SK-N-SH (cell line): ENCODE data around the gene STAC3. TPM values are rescaled to one million over a fixed set of nuclear protein-coding genes. Genes with fewer than 3 reads are reported as not detected.

ENCODE experiments used
- CTCF ChIA-PET: fragments of 300-600, 350-600 bp; formaldehyde crosslinking; extraction: SDS; loops from one replicate; lab custom pipeline; 2021; lab: Yijun Ruan, JAX
- POLR2A ChIA-PET: fragments of 350-600 bp; sonication (Branson Sonifier 250); formaldehyde crosslinking; extraction: SDS; loops from one replicate; lab custom pipeline; 2020; ENCODE audit warnings: antibody characterized with exemption, inconsistent platforms; lab: Yijun Ruan, JAX
- DNase-seq: peaks from one replicate; pipeline ENCODE4 v3.0.0; 2012
- H2AFZ ChIP-seq: fragments of 200-600 bp; sonication (generic); 2 replicates; pipeline ENCODE4 v1.8.1; 2016; ENCODE audit warnings: antibody characterized with exemption, mild to moderate bottlenecking, low read depth
- H3F3A ChIP-seq: fragments of 200-600 bp; sonication (generic); replicated peaks from 2 replicates; pipeline ENCODE3; 2016; ENCODE audit warnings: antibody characterized with exemption, mild to moderate bottlenecking; ENCODE audit not compliant: insufficient read depth
- H3K27ac ChIP-seq, 2 experiments: fragments of 200-500 bp in 1 of 2; fragments of 200-600 bp in 1 of 2; sonication (Bioruptor generic) in 1 of 2; sonication (generic), shearing (Covaris generic) in 1 of 2; 2 replicates each; pipeline versions ENCODE4 v1.5.1 to v1.6.1; 2014 to 2016; ENCODE audit warnings: low read depth in 2 of 2, inconsistent platforms in 1 of 2, low read length in 1 of 2, mild to moderate bottlenecking in 1 of 2, mixed read lengths in 1 of 2
- H3K27me3 ChIP-seq: fragments of 200-600 bp; sonication (generic), shearing (Covaris generic); 2 replicates; pipeline ENCODE4 v1.6.1; 2016; ENCODE audit warnings: mixed run types; ENCODE audit not compliant: insufficient read depth
- H3K36me3 ChIP-seq, 2 experiments: fragments of 200-500 bp in 1 of 2; fragments of 200-600 bp in 1 of 2; sonication (Bioruptor generic) in 1 of 2; sonication (generic) in 1 of 2; replicated peaks in 1 of 2; 2 replicates each; pipeline versions ENCODE3 to v1.5.1; 2014 to 2016; ENCODE audit warnings: low read length in 1 of 2, mild to moderate bottlenecking in 1 of 2; ENCODE audit not compliant: insufficient read depth in 2 of 2, control insufficient read depth in 1 of 2
- H3K4me1 ChIP-seq, 2 experiments: fragments of 200-500 bp in 1 of 2; fragments of 200-600 bp in 1 of 2; sonication (Bioruptor generic) in 1 of 2; sonication (generic), shearing (Covaris generic) in 1 of 2; 2 replicates each; pipeline versions ENCODE4 v1.5.1 to v1.6.1; 2014 to 2016; ENCODE audit warnings: low read depth in 1 of 2, low read length in 1 of 2, mixed run types in 1 of 2; ENCODE audit not compliant: insufficient read depth in 2 of 2, control insufficient read depth in 1 of 2
- H3K4me2 ChIP-seq: fragments of 200-600 bp; sonication (generic), shearing (Covaris generic); 2 replicates; pipeline ENCODE4 v1.6.1; 2017; ENCODE audit warnings: mixed run types
- H3K4me3 ChIP-seq, 2 experiments: fragments of 200-500 bp in 1 of 2; fragments of 200-600 bp in 1 of 2; sonication (Bioruptor generic) in 1 of 2; sonication (generic), shearing (Covaris generic) in 1 of 2; 2 replicates each; pipeline versions ENCODE4 v1.5.1 to v1.8.1; 2014 to 2016; ENCODE audit warnings: low read depth in 2 of 2, inconsistent platforms in 1 of 2, low read length in 1 of 2, mild to moderate bottlenecking in 1 of 2, mixed read lengths in 1 of 2, moderate library complexity in 1 of 2
- H3K79me2 ChIP-seq: fragments of 200-600 bp; sonication (generic); 2 replicates; pipeline ENCODE4 v1.8.1; 2017; ENCODE audit warnings: mild to moderate bottlenecking; ENCODE audit not compliant: insufficient read depth
- H3K9ac ChIP-seq: fragments of 200-600 bp; sonication (generic); 2 replicates; pipeline ENCODE4 v1.6.1; 2017; ENCODE audit warnings: mixed run types
- H3K9me2 ChIP-seq: fragments of 200-600 bp; sonication (generic); 2 replicates; pipeline ENCODE4 v1.6.1; 2017; ENCODE audit warnings: mixed run types
- H3K9me3 ChIP-seq: fragments of 200-600 bp; sonication (generic); 2 replicates; pipeline ENCODE4 v1.6.1; 2017; ENCODE audit warnings: mixed run types, mild to moderate bottlenecking, moderate library complexity
- H4K20me1 ChIP-seq: fragments of 200-600 bp; sonication (generic); 2 replicates; pipeline ENCODE4 v1.6.1; 2017; ENCODE audit warnings: mild to moderate bottlenecking, mixed run types; ENCODE audit not compliant: insufficient read depth
- EZH2phosphoT487 ChIP-seq: fragments of 200-600 bp; sonication (generic); IDR thresholded peaks from 2 replicates; pipeline ENCODE4 v1.6.1; 2017; ENCODE audit warnings: low read depth, mixed run types, mild to moderate bottlenecking, antibody characterized with exemption, moderate library complexity, borderline replicate concordance
- FOXJ3 ChIP-seq: sonication (generic); formaldehyde crosslinking; IDR thresholded peaks from 2 replicates; pipeline ENCODE4 v1.5.1; 2020; ENCODE audit warnings: mild to moderate bottlenecking, missing genetic modification reagents
- FOXM1 ChIP-seq: IDR thresholded peaks from 2 replicates; pipeline ENCODE4 v1.4.0; 2012; ENCODE audit warnings: low read depth, mild to moderate bottlenecking
- GABPA ChIP-seq: IDR thresholded peaks from 2 replicates; pipeline ENCODE4 v1.4.0; 2012; ENCODE audit warnings: low read depth, mild to moderate bottlenecking
- GATA2 ChIP-seq: sonication (generic); formaldehyde crosslinking; IDR thresholded peaks from 2 replicates; pipeline ENCODE4 v1.5.0; 2020; ENCODE audit warnings: mild to moderate bottlenecking, missing genetic modification reagents
- IRF3 ChIP-seq: fragments of 150-350 bp; IDR thresholded peaks from 2 replicates; pipeline ENCODE4 v1.6.1; 2016; ENCODE audit warnings: mild to moderate bottlenecking, low read depth, low read length
- MEF2A ChIP-seq: IDR thresholded peaks from 2 replicates; pipeline ENCODE4 v1.4.0; 2012; ENCODE audit warnings: low read depth, borderline replicate concordance
- MXI1 ChIP-seq: IDR thresholded peaks from 2 replicates; pipeline ENCODE4 v1.6.1; 2012; ENCODE audit warnings: mild to moderate bottlenecking, low read depth, low read length, improper control_type of control experiment
- NFIC ChIP-seq: IDR thresholded peaks from 2 replicates; pipeline ENCODE4 v1.4.0; 2012; ENCODE audit warnings: borderline replicate concordance
- PBX3 ChIP-seq: IDR thresholded peaks from 2 replicates; pipeline ENCODE4; 2012
- POLR2AphosphoS5 ChIP-seq: IDR thresholded peaks from 2 replicates; pipeline ENCODE4 v1.6.1; 2012; ENCODE audit warnings: low read depth, low read length
- RCOR1 ChIP-seq: fragments of 150-350 bp; IDR thresholded peaks from 2 replicates; pipeline ENCODE4 v1.6.1; 2017; ENCODE audit warnings: antibody characterized with exemption, low read length
- REST ChIP-seq: IDR thresholded peaks from 2 replicates; pipeline ENCODE4 v1.6.1; 2012; ENCODE audit warnings: mild to moderate bottlenecking, low read depth, low read length, moderate library complexity
- RFX5 ChIP-seq: IDR thresholded peaks from 2 replicates; pipeline ENCODE4 v1.6.1; 2012; ENCODE audit warnings: mild to moderate bottlenecking, improper control_type of control experiment, low read length
- RXRA ChIP-seq: IDR thresholded peaks from 2 replicates; pipeline ENCODE4 v1.4.0; 2012; ENCODE audit warnings: low read depth, mild to moderate bottlenecking, borderline replicate concordance
- SIN3A ChIP-seq: IDR thresholded peaks from 2 replicates; pipeline ENCODE4 v1.6.1; 2012; ENCODE audit warnings: low read depth, mild to moderate bottlenecking, low read length, moderate library complexity, borderline replicate concordance
- SMC3 ChIP-seq: IDR thresholded peaks from 2 replicates; pipeline ENCODE4 v1.6.1; 2012; ENCODE audit warnings: low read depth, low read length, improper control_type of control experiment
- YY1 ChIP-seq: IDR thresholded peaks from 2 replicates; pipeline ENCODE4 v1.4.0; 2012; ENCODE audit warnings: low read depth, mild to moderate bottlenecking
- WGBS: methylation state at CpG from one replicate; pipeline ENCODE4 v1.1.6; 2017; ENCODE audit warnings: low lambda C conversion rate; 5-methylcytosine and 5-hydroxymethylcytosine counted together
- polyA plus RNA-seq, 3 experiments: library from polyadenylated mRNA; depleted of rRNA; stranded (reverse); fragments of >200 nt; gene quantifications; 2 replicates each; pipeline ENCODE4 v1.2.3, GENCODE V29; 2012
- TF ChIP-seq, protein P1 (sequence below): IDR thresholded peaks from 2 replicates; pipeline ENCODE4 v1.4.0; 2012; ENCODE audit warnings: low read depth, borderline replicate concordance
- TF ChIP-seq, protein P2 (sequence below): IDR thresholded peaks from 2 replicates; pipeline ENCODE4 v1.4.0; 2012; ENCODE audit warnings: low read depth, borderline replicate concordance

The STAC3 gene
- polyA plus RNA-seq, 1 of the 3 experiments (the other 2 are of a cell fraction), result 0.76 TPM

GRCh38 chr12:57225680-57226210 is 25.2 kb downstream of the STAC3 start:
- peaks cover 13% of the 10 kb centered on the region; the same call in 1 of the 2 replicates for H3K27me3 ChIP-seq
- no peak overlapping the region for H3K4me3 ChIP-seq
- TF ChIP-seq YY1 (no peak), GABPA (no peak), REST (no peak), SMC3 (no peak), NFIC (no peak), FOXJ3 (no peak), GATA2 (CRISPR knock-in tag) (no peak), SIN3A (no peak), POLR2AphosphoS5 (no peak), RFX5 (no peak), FOXM1 (no peak), RXRA (no peak), IRF3 (no peak), RCOR1 (no peak), MEF2A (no peak), EZH2phosphoT487 (no peak), PBX3 (no peak), MXI1 (no peak)
- TF ChIP-seq, protein P1, sequence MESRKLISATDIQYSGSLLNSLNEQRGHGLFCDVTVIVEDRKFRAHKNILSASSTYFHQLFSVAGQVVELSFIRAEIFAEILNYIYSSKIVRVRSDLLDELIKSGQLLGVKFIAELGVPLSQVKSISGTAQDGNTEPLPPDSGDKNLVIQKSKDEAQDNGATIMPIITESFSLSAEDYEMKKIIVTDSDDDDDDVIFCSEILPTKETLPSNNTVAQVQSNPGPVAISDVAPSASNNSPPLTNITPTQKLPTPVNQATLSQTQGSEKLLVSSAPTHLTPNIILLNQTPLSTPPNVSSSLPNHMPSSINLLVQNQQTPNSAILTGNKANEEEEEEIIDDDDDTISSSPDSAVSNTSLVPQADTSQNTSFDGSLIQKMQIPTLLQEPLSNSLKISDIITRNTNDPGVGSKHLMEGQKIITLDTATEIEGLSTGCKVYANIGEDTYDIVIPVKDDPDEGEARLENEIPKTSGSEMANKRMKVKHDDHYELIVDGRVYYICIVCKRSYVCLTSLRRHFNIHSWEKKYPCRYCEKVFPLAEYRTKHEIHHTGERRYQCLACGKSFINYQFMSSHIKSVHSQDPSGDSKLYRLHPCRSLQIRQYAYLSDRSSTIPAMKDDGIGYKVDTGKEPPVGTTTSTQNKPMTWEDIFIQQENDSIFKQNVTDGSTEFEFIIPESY, result no peak
- TF ChIP-seq, protein P2, sequence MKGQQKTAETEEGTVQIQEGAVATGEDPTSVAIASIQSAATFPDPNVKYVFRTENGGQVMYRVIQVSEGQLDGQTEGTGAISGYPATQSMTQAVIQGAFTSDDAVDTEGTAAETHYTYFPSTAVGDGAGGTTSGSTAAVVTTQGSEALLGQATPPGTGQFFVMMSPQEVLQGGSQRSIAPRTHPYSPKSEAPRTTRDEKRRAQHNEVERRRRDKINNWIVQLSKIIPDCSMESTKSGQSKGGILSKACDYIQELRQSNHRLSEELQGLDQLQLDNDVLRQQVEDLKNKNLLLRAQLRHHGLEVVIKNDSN, result no peak
- H3K4me1 ChIP-seq, result peaks cover 0 to 13% of the 10 kb centered on the region in 2 experiments; a peak in 1 of 4 replicates
- H2AFZ ChIP-seq, result no peak overlapping the region
- H3K9me2 ChIP-seq, result no peaks in the 10 kb centered on the region
- H3K27ac ChIP-seq, result no peak overlapping the region
- 91% methylated on average over 16 of the region's 18 CpGs for WGBS
- no peak overlapping the region for H3K9ac ChIP-seq
- no peaks in the 10 kb centered on the region for H3F3A ChIP-seq
- CTCF ChIA-PET, result interaction anchor here (0.8 to 31.5 kb wide), 5 partner anchors 13 to 229 kb away, joined by 3 to 937 read pairs (median 6); partner anchors contain the start of genes INHBE and NXPH4
- H3K4me2 ChIP-seq, result no peak overlapping the region
- no peaks in the 10 kb centered on the region for H3K9me3 ChIP-seq
- DNase-seq, result no peak
- peaks cover 13% of the 10 kb centered on the region for H3K79me2 ChIP-seq
- no peaks in the 10 kb centered on the region for H4K20me1 ChIP-seq
- POLR2A ChIA-PET, result interaction anchor here (0.9 to 2.0 kb wide), 2 partner anchors 14 to 16 kb away, joined by 3 to 9 read pairs; no protein-coding TSS in a partner anchor
- no peaks in the 10 kb centered on the region for H3K36me3 ChIP-seq
